DMS79 treated with DMSO at 0.1 percent for 48 hours (cell line): ENCODE data around the gene DEPP1.

ENCODE experiments used
- DNase-seq: peaks from one replicate; lab custom pipeline; 2025; lab: John Stamatoyannopoulos, UW

Gene DEPP1

DNA sequence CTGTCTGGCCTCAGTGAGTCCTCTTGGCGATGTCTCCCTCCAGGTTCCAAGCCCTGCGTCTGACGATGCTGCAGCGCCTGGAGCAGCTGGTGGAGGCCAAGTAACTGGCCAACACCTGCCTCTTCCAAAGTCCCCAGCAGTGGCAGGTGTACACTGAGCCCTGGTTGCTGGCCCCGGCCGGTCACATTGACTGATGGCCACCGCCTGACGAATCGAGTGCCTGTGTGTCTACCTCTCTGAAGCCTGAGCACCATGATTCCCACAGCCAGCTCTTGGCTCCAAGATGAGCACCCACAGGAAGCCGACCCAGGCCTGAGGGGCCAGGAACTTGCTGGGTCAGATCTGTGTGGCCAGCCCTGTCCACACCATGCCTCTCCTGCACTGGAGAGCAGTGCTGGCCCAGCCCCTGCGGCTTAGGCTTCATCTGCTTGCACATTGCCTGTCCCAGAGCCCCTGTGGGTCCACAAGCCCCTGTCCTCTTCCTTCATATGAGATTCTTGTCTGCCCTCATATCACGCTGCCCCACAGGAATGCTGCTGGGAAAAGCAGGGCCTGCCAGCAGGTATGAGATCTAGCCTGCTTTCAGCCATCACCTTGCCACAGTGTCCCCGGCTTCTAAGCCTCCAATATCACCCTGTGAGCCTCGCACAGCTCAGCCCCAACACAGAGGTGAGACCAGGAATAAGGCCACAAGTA lies 14.8 kb upstream of the DEPP1 start:
- DNase-seq: no peak

DNA sequence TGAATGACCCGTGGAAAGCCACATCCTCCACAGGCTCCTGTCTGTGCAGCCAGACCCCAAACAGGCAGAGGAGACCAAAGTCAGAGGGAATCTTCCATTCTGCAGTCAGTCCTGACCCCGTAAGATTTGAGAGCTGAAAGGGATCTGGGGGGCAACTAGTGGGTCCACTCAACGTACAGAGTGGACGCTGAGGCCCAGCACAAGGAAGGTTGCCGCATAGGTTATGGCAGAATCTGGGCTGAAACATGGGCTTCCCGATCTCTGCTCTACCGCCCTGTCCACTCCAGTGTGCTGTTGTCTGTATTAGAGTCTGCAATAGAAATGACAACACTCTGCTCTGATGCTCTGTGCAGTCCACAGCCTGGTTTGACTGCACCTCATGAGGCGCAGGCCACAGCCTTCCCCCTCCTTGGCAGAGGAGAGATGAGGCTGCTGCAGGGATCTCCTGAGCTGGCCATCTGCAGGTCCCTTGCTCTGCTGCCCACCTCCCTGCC lies 14.2 kb upstream of the DEPP1 start:
- no peak for DNase-seq

DNA sequence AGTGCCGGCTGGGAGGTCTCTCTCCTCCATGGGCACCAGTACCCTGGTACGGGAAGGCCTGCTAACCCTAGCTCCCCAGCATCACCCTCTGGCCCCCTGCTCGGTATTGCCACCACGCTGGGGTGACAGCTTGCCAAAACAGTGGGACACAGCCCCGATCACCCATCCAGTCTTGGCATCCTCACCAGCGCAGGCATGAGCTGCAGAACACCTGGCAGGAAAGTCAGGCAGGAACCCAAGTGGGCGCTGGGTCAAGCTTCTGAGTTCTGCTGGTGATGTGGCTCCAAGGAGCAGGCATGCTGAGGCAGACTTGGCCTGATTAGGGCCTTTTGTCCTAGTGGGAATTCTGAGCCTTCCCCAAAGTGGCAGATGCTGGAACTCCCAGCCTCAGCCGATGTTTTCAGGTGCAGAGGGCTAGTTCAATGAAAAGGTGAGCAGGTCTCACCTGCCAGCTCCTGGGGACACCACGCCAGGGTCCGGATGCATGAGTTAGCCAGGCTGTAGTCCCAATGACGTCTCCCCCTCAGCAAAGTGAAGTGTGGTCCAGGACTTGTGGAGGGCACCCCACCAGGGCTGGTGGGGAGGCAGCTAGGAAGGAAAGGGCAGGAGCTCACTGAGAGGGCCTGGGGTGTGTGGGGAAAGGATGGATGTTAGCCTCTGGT lies 13.6 kb upstream of the DEPP1 start:
- no peak for DNase-seq

DNA sequence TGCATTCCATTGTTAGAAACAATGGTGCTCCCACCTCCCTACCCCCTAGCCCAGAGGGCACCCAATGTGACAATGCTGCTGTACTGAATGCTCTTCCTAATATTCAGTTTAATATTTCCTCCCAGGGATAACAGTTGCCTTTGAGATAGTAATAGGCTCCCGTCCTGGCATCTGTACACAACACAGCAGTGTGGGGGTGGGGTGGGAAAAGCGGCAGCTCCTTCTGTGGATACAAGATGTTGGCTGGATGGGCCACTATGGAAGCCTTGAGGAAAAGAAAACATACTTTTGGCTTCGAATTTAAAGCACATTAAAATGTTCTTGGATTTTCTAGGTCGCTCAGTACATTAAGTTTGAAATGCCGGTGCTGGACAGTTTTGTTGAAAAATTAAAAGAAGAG lies 13.0 kb upstream of the DEPP1 start:
- DNase-seq: no peak

DNA sequence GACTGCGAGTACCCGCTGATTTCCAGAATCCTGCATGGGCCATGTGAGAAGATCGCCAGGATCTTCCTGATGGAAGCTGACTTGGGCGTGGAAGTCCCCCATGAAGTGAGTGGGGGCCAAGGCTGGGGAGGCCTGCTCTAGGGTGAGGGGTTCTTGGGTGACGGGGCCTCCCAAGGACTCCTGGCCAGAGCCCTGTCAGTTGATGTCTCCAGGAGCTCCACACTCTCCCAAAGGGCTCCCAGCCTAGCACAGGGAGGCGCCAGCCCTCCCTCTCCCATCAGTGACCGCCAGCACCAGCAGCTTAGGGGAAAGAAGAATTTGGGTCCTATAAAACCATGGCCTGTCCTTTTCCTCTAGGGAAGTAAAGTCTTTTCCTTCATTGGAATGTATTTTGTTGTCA lies 12.4 kb upstream of the DEPP1 start:
- DNase-seq: no peak

DNA sequence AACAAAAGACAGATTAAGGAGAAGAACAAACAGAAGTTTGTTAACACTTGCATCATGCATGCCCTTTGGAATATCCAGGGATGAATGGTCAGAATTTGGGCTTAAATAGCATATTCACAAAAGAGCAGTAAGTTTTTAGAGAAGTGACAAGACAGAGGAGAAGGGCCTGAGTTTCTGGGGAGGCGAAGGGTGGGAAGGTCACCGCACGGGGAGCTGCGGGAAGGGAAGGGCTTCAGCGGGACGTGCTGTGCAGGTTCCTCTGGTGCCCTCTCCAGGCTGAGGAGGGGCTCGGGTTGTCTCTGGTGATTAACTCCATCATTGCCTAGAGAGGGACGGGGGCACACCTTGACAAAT lies 11.7 kb upstream of the DEPP1 start:
- DNase-seq: no peak

DNA sequence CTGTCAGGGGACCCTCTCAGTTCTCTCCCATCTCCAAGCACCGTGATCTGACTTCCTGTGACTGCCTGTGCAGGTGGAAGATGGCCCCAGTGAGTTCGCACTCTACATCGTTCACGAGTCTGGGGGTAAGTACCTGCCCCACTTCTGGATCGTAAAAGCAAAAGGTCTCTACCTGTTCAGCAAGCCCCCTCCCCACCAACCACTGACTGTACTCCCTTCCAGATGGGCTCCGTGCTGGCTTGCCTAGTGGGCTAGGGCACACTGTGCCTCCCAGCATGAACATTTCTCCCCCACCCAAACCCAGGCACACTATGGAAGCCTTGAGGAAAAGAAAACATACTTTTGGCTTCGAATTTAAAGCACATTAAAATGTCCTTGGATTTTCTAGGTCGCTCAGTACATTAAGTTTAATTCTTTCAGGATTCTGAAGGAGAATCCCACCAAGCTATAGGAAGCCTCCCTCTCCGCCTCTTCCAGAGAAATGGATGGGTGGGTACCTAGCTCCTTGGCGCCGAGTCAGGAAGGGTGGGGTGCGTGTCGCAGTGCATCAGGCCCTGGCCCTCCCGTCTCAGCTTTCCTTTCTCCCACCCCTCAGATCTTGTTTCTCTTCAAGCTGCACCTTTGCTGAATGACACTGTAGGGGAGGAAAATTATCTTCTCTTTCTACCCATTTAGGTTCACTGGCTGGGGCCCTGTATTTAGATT lies 11.1 kb upstream of the DEPP1 start:
- DNase-seq: no peak

DNA sequence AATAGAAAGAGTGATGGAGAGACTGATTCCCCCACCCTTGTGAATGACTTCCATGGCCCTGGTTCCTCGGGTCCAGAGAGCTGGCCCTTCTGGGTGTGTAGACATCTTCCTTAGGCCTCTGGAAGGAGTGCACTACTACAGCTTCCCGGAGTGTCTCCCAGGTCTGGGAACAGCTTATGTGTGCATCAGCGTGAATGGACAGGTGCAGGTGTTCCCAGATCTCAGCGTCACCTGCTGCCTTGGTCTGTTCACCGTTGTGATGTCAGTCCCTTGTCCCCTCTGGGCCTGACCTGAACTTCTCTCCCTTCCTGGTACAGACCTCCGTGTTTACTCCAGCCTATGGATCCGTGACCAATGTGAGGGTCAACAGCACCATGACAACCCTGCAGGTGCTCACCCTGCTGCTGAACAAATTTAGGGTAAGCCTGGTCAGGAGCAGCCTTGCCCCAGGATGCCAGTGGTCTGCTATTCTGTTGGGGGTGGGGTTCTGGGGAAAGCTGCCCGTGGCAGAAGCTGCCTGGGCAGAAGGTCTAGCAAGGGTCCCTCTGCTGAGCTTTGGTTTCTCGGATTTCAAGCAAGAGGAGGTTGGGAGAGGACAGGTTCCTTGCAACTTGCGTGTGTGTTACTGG lies 10.5 kb upstream of the DEPP1 start:
- no peak for DNase-seq

DNA sequence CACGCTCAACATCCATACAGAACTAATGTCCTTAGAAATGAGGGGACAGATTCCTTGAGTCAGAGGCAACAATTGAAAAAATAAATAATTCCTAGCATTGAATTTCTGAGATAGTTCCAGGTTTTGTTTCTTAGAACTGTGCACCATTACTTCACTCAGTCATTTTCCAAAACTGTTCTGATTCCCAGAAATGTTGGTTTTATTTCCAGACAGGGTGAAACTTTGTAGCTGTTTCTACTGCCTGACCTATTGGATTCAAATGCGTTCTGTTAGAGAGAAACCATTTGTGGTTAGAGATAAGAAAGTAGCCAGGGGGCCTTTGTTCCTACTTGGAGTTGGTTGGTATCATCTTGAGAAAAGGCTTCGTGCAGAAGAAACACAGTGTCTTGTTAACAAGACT lies 8.1 kb upstream of the DEPP1 start:
- DNase-seq: no peak

DNA sequence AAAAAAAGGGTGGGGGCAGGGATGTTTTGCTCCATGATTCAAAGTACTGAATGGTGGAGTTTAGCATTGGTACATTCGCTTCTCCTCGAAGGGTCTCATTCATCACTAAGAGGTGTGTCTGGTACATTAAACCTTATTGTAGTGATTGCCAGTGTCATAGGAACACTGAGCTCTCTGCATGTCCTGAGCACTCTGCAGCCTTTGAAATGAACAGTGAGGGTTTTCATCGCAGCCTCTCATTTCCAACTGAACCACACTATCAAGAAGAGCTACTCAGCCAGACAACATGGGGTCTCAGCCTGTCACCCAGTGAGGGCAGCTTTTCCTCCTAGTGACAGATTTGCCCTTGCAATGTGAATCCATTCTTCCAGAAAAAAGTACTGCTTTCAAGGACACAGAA lies 7.6 kb upstream of the DEPP1 start:
- no peak for DNase-seq

DNA sequence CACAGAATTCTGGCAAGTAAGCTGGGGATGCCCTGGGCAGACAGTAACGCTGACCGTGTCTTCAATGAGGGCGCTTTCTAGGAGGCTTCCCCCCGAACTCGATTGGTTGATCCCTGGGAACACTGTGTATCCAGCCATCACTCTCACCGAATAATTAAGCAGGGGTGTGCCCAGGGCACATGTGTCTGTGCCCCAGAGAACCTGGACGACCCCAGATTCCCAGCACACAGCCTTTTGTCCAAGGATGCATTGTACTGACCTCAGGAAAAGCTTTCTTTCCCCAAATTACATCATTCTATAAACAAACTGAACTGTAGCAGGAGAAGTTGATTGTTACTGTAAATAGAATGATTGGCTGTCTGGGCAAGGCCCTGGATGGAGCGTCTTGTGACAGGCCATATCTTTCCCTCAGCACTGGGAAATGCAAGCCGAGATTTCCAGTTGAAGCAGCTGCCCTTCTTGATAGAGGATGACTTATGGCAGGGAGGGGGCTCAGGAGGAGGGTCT lies 6.6 kb upstream of the DEPP1 start:
- DNase-seq: no peak

DNA sequence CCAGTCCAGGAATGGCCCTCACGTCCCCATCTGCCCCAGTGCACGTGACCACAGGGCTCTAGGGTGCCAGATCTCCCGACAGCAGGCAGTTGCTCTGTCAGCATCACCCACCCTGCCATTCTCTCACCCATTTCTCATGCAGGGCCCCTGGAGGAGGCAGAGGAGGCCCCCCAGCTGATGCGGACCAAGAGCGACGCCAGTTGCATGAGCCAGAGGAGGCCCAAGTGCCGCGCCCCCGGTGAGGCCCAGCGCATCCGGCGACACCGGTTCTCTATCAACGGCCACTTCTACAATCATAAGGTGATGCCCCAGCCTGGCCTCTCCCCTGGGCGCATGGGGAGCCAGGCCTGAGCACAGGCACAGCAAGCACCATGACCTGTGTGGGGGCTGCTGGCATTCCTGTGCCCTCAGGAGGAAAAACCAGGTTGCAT lies 6.1 kb upstream of the DEPP1 start:
- no peak for DNase-seq

DNA sequence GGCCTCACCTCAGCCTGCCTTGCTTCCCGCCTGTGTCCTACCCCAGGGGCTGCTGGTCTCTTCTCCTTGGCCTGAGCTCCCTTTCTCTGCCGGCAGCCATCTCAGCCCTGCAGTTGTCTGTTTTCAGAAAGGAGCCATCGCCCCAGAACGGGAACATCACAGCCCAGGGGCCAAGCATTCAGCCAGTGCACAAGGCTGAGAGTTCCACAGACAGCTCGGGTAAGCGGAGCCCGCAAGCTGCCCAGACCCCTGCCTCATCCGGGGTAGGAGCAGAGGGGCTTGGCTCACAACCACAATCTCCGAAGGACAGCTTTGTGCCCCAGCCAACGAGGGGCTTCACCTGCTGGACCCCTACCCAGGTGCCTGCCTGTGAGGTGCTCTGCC lies 5.3 kb upstream of the DEPP1 start:
- DNase-seq: no peak

DNA sequence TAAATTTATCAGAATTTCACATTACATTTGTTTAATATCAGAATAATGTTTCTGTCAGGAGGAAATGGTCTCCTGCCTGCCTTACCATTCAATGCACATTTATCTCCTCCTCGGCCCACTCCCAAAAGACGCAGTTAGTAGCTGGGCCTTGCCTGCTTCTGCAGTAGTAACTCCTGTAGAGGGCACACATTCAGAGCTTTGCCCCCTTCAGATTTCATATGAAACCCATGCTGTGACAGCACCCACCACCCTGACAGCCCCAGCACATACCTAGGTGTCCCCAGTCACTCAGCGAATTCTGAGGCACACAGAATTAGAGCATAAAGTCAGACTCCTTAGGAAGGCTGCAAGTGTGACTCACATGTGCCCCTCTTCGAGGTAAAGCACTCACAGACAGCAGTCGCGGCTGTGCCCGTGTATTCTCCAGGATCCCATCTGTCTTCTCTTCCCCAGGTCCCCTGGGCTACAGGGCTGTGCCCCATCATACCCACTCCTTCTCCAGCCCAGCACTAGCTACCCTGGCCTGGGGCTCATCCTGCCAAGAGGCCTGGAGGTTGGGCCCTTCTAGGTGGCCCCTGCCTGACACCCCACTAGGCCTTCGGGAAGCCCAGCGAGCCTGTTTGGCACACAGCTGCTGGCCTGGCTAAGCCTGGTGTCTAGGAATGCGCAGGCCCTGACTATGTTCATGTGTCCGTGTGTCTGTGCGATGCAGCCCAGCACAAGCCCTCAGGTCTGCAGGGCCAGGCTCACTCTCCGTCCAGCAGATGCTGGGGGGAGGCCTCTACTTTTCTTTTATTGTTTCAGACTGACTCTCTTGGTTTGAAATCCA lies 4.7 kb upstream of the DEPP1 start:
- no peak for DNase-seq

DNA sequence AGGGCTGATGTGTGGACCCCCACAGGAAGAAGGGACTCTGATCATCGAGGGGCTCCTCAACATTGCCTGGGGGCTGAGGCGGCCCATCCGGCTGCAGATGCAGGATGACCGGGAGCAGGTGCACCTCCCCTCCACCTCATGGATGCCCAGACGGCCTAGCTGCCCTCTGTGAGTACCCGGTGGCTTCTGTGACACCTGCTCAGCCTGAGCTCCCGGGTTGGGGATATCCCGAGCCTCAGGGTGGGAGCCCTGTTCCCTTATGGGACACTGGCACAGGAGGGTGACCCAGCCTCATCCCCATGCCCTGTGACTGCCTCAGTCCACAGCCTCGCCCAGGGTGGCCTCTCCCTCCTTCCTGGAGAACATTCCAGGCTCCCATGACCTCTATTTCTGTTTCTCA lies 3.9 kb upstream of the DEPP1 start:
- DNase-seq: no peak

DNA sequence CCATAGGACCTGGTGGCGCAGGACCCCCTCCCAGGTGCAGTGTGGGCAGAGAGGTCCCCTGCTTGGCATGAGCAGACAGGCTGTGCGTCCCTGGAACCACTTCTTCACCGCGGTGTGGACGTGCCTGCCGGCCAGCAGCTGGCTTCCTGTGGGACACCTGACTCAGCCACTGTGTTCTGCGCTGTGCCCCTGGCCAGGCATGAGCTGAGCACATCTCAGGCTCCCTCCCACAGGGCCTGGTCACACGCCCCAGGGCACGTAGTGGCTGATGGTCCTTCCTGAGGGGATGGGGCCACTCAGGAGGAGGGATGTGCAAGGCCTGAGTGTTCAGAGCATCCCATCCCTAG lies 3.5 kb upstream of the DEPP1 start:
- DNase-seq: no peak

DNA sequence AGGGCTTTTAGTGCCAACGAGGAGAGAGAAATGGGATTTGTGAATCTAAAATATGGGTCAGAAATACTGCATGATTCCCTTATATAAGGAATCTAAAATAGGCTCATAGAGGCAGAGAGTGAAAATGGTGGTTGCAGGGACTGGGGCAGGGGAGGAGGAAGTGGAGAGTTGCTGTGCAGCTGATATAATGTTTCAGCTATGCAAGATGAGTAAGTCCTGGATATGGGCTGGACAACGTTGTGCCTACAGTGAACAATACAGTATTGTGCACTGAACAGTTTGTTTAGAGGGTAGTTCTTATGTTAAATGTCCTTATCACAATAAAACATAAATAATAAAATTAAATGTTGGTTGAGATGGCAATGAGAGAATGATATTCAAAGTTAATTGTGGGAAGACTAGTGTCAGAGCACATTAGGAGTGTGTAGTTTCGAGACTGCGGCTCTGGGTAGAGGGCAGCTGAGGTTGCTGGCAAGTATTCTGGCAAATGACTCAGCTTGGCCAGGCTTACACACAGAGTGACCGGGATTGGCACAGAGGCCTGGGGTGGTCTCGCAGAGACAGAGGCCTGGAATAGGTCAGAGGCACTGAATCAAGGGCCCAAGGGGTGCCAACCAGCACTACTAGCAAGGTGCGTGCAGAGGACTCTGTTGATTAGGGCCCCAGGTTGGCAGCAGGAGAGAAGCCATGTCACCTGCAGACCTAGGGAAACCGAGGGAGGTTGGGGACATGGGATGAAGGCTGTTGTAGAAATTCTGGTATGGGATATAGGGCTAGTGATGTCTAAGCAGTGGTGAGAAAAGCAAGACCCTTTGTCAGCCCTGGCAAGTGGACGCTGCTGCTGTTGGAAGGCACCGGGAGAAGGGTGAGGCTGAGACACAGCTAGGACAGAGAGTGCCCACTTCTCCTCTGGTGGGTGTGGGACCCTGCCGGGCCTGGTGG lies 2.8 kb upstream of the DEPP1 start:
- DNase-seq: no peak

DNA sequence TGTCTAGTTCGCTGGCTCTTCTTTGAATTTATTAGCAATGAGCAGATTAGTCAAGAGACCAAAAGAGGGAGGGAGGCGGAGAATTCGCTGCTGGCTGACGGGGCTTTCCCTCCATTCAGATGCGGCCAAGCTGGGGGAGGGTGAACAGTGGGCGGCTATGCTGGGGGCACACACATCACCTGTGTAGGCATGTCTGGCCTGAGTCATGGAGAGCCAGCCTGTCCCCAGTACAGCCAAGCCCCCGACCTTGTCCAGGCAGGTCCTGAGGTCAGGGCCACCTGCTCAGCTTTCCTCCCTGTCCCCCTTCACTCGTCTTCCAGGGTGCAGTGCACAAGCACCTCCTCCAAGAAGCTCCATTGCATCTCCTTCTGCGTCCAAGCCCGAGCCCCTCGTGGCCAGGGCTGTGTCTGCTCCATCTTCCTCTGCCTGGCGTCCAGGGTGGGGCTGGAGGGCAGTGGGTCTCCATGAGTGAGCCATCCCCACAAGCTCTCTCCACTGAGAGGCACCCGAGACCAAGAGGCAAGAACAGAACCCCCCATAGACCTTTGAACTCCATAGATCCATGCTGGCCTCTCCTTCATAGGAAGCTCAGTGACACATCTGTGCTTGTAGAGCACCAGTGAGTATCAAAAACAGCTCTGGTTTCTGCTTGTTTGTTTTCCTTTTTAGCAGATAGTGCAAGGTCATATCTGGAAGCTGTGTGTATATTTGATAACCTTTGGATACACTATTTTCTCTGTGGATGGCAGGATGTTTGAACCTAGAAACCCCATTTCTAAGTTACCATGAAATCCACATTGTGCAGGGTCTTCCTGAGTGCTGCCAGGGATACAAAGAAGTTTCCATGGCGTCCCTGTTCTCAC lies 1.9 kb upstream of the DEPP1 start:
- no peak for DNase-seq

DNA sequence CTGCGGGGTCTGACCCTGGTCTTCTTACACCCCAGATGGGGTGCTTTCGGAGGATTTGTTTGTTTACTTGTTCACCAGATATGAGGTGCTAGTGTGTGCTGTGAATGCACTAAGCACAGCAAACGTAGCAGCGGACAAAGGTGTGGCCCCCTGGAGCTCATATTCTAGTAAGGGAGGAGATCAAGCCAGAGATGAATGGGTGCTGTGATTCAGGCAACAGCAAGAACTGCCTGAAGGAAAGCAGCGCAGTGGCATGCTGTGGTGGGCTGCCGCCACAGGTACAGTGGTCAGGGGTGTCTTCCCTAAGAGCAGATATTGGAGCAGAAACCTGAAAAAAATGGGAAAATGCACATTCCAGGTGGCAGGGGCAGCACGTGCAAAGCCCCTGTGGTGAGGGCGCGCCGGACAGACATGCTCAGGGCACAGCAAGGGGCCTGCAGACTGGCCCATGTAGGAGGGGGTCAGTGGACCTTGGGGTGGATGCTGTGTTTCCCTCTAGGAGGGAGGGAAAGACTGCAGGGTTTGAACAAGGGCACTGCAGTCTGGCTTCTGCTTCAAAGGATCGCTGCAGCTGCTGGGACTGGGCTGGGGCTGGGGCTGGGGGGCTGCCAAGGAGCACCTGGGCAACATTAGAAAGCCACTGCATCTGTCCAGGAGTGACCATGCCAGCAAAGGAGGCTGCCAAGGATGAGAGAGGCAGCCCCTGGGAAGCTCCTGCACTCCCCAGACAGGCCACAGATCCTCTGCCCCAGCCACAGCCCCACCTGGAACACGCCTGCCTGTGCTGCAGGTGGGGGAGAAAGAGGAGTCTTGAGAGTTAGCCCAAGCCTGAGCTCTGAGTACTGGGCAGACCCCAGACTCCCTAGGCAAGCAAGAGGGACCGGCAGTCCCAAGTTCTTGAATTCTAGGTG lies 927 bp upstream of the DEPP1 start:
- DNase-seq: no peak
